Measurements from ENCODE around the gene OLA1. TPM values are rescaled to one million over a fixed set of nuclear protein-coding genes. Genes with fewer than 3 reads are reported as not detected.

The OLA1 gene
- total RNA-seq, 4 donors from 2014 or later, result 8.5 to 68.2 (median 43.2) TPM

DNA sequence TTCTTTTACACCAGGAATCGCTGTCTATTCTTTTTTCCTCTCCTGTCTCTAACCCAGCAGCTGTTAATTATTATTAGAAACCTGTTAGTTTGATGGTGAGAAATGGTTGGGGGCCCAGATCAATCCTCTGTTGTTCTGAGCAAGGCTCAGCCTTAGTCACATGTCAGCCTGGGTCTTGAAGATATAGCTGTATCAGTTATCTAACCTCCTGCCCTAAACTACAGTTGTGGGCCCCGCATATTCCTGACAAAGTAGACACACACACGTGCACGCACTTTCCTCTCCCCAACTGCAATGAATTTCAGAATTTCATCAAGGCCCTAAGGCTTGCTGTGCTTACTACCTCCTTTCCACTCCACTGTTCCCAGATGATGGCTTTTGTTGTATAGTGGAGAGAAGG, 54.6 kb downstream of the OLA1 start:
- no peaks in the 10 kb centered on the region for H3K4me1 ChIP-seq
- intact Hi-C loops (cut with DNase I; ENCODE audit: low total_unique reads), result no loop called here
- no peaks in the 10 kb centered on the region for H3K36me3 ChIP-seq
- H3K4me3 ChIP-seq, result no peak overlapping the region
- no peak overlapping the region for H3K27ac ChIP-seq
- no peak for DNase-seq
- no peaks in the 10 kb centered on the region for H3K9me3 ChIP-seq
- no peak for TF ChIP-seq POLR2A (IDR thresholded peaks at IDR 0.05)
- no peak for TF ChIP-seq CTCF (IDR thresholded peaks at IDR 0.05)
- H3K27me3 ChIP-seq, result no peaks in the 10 kb centered on the region

GRCh38 chr2:174192664-174193063, 55.7 kb downstream of the OLA1 start:
- Histone ChIP-seq H3K4me1 (no peaks in the 10 kb centered on the region), H3K27me3 (no peaks in the 10 kb centered on the region), H3K36me3 (no peaks in the 10 kb centered on the region), H3K4me3 (no peak overlapping the region), H3K27ac (no peak overlapping the region), H3K9me3 (no peaks in the 10 kb centered on the region)
- TF ChIP-seq CTCF (IDR thresholded peaks at IDR 0.05), result no peak
- TF ChIP-seq POLR2A (IDR thresholded peaks at IDR 0.05), result no peak
- DNase-seq, result no peak
- intact Hi-C loops (cut with DNase I; ENCODE audit: low total_unique reads), result no loop called here

DNA sequence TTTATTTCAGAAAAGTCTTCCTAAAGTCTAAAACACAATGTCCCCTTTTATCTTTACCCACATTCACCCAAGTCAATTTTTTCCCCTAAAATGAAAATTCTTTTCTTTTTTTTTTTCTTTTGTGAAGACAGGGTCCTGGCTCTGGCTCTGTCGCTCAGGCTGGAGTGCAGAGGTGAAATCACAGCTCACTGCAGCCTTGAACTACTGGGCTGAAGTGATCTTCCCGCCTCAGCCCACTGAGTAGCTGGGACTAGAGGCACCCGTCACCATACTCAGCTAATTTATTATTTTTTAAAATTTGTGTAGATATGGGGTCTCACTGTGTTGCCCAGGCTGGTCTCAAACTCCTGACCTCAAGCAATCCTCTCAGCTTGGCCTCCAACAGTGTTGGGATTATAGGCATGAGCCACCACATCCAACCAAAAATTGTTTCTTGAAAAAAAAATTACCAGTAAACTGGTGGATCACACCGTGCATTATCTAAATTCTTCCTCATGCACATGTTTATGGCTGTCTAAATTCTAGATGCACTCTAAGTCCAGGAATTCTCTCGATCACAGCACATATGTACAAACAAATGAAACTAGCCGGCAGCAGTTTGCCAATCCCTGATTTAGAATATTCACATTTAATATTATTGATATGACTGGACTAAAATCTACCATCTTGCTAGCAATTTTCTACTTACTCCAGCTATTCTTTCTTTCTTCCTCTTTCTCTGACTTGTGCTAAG, 56.8 kb downstream of the OLA1 start:
- TF ChIP-seq POLR2A (IDR thresholded peaks at IDR 0.05) (no peak), CTCF (IDR thresholded peaks at IDR 0.05) (no peak)
- Histone ChIP-seq H3K27ac (no peak overlapping the region), H3K36me3 (no peaks in the 10 kb centered on the region), H3K9me3 (no peaks in the 10 kb centered on the region), H3K4me1 (no peaks in the 10 kb centered on the region), H3K27me3 (no peaks in the 10 kb centered on the region), H3K4me3 (no peak overlapping the region)
- no peak for DNase-seq
- intact Hi-C loops (cut with DNase I; ENCODE audit: low total_unique reads), result no loop called here

DNA sequence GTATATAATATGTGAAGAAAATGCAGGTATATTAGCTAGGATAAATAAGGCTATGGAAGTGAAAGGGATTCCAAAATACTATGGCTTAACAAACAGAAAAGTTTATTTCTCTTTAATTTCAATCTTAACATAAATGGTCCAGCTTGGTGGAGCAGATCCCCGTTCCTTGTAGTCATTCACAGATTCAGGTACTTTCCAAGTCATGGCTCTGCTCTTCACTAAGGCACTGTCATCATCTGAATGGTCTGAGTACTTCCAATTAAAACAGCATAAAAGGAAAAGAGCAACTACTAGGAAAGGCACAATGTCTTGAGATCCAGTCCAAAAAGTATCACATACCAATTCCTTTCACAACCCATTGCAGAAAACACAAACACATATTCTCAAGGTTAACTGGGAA, 63.4 kb downstream of the OLA1 start:
- Histone ChIP-seq H3K27me3 (no peaks in the 10 kb centered on the region), H3K9me3 (no peaks in the 10 kb centered on the region)
- intact Hi-C loops (cut with DNase I; ENCODE audit: low total_unique reads), result no loop called here

More for the DNA sequence above, 63.4 kb downstream of the OLA1 start:
- Histone ChIP-seq H3K36me3 (no peaks in the 10 kb centered on the region), H3K27ac (no peak overlapping the region), H3K4me1 (no peaks in the 10 kb centered on the region), H3K4me3 (no peak overlapping the region)
- TF ChIP-seq POLR2A (IDR thresholded peaks at IDR 0.05) (no peak), CTCF (IDR thresholded peaks at IDR 0.05) (no peak)
- DNase-seq, result no peak

Data from uterus (tissue), 4 donors.